ENCODE results near the gene NTSR2. TPM values are rescaled to one million over a fixed set of nuclear protein-coding genes. Genes with fewer than 3 reads are reported as not detected.

NTSR2 gene
- total RNA-seq, 6 experiments from 2014 or later: not detected

DNA sequence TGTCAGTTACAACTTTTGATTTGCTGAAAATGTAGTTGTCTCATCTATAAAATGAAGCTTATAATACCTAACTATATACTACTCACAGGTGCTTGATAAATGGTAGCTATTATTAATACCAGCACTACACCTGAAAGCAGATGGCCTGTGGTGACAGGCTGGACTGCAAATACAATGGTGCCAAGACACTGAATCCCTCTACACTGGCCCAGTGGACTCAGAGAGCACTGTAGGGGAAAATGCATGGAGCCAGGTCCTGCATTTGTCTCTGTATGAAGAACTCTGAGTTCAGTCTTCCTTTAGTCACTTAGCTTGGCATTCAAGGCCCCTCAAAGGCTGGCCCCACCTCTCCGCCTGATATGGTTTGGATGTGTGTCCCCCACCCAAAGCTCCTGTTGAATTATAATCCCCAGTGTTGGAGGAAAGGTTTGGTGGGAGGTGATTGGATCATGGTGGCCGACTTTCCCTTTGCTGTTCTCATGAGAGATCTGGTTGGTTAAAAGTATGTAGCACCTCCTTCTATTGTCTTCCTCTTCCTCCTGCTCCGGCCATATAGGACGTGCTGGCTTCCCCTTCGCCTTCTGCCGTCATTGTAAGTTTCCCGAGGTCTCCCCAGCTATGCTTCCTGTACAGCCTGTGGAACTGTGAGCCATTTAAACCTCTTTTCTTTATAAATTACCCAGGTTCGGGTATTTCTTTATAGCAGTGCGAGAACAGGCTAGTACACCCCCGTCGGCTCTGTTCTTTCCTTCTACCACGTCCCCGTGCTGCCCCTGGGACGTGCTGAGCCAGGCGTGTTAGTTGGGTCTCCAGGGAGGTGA, 11.1 kb upstream of the NTSR2 start:
- Mint-ChIP-seq H3K4me1 (ENCODE audit: low read depth) (peaks cover 16% of the 10 kb centered on the region), H3K36me3 (ENCODE audit: low read depth) (no peaks in the 10 kb centered on the region), H3K9me3 (no peaks in the 10 kb centered on the region), H3K27ac (no peak overlapping the region), H3K4me3 (no peak overlapping the region), H3K27me3 (ENCODE audit: insufficient read depth) (peaks cover 40% of the 10 kb centered on the region)
- no peak for DNase-seq
- TF ChIP-seq, protein P1, sequence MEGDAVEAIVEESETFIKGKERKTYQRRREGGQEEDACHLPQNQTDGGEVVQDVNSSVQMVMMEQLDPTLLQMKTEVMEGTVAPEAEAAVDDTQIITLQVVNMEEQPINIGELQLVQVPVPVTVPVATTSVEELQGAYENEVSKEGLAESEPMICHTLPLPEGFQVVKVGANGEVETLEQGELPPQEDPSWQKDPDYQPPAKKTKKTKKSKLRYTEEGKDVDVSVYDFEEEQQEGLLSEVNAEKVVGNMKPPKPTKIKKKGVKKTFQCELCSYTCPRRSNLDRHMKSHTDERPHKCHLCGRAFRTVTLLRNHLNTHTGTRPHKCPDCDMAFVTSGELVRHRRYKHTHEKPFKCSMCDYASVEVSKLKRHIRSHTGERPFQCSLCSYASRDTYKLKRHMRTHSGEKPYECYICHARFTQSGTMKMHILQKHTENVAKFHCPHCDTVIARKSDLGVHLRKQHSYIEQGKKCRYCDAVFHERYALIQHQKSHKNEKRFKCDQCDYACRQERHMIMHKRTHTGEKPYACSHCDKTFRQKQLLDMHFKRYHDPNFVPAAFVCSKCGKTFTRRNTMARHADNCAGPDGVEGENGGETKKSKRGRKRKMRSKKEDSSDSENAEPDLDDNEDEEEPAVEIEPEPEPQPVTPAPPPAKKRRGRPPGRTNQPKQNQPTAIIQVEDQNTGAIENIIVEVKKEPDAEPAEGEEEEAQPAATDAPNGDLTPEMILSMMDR (IDR thresholded peaks at IDR 0.05): no peak

DNA sequence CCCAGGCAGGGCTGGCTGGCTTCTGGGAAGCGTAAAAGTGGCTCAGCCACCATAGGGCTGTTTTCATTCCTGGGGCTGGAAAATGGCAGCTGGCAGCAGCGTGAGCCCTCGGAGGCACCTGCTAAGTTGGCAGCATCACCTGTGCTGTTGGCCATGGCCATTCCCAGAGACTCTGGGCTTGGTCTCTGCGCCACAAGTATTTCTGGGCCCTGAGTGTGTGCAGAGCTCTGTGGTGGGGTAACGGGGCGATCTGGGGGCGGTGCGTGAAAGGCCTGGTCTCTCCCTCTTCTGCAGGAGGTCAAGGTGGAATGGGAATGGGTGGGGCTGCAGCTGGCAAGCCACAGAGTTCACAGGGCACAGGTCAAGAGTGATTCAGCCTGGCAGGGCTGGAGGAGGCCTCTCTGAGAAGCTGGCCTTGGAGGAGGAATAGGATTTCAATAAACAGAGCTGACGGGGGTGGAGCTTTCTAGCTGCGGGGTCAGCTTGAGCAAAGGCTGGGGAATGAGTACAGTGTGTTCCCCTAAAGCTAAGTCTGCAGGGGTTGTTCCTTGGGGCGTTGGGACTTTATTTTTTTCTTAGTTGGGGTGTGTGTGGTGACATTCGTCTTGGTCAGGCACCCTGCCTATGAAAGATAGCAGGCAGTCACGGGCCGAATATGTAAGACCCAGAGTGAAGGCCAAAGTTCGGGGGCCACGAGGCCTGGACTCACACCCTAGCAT, 10.3 kb upstream of the NTSR2 start:
- Mint-ChIP-seq H3K9me3 (no peaks in the 10 kb centered on the region; the same call in 1 of the 2 replicates), H3K4me3 (no peak overlapping the region), H3K27me3 (ENCODE audit: insufficient read depth) (peaks cover 45% of the 10 kb centered on the region), H3K36me3 (ENCODE audit: low read depth) (no peaks in the 10 kb centered on the region), H3K4me1 (ENCODE audit: low read depth) (peaks cover 20% of the 10 kb centered on the region), H3K27ac (no peak overlapping the region)
- no peak for DNase-seq
- TF ChIP-seq, protein P1 (IDR thresholded peaks at IDR 0.05): no peak

DNA sequence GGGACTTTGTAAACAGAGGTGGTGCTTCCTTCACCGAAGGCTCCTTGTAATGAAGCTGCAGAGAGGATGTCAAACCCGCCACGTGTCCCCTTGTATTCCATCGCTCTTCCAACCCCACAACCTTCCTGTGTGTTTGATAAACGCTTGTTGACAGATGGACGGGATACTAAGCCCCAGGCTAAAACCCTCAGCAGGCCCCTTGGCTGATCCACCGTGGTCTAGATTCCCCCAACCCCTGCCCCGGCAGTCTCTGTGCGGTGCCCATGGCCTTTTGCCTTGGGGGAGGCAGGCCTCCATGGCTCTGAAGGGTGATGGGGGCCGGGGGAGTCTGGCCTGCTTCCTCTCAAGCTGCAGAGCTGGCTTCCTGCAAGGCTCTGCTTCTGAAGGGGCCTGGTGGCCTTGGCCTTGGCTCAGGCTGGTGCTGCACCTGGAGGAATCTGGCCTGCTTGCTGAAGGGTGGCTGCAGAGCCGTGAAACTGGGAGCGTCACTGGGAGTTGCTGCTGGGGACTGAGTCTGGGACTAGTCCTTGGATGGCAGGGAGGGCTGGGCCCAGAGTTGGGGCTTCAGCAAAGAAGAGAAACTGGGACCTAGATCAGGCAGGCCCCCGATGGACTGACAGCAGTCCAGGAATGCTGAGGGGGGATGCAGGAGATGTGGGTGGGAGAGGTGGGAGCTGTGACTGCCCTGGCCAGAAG, 9.6 kb upstream of the NTSR2 start:
- H3K9me3 Mint-ChIP-seq: no peaks in the 10 kb centered on the region; the same call in 1 of the 2 replicates
- no peak for DNase-seq
- peaks cover 20% of the 10 kb centered on the region for H3K4me1 Mint-ChIP-seq (ENCODE audit: low read depth)
- H3K27me3 Mint-ChIP-seq (ENCODE audit: insufficient read depth): peaks cover 43% of the 10 kb centered on the region
- H3K36me3 Mint-ChIP-seq (ENCODE audit: low read depth): no peaks in the 10 kb centered on the region
- TF ChIP-seq, protein P1 (IDR thresholded peaks at IDR 0.05): no peak
- no peak overlapping the region for H3K27ac Mint-ChIP-seq
- H3K4me3 Mint-ChIP-seq: no peak overlapping the region

DNA sequence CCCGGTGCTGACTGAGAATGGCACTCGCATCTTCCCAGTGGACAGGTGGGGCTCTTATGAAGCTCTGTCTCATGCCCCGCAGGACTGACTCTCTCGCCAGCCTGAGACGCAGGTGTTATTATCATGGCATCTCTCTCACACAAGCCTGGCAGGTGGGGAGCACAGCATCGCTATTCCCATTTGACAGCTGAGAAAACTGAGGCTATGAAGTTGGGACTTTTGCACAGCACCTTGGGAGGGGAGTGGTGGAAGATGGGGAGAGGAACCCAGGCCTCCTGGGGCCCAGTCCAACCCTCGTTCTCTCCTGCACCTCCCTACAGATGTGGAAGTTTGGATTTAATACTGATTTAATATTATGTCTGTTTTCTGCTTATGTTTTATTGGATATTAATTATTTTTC, 9.0 kb upstream of the NTSR2 start:
- Mint-ChIP-seq H3K27me3 (ENCODE audit: insufficient read depth) (peaks cover 41% of the 10 kb centered on the region), H3K4me3 (no peak overlapping the region), H3K9me3 (no peaks in the 10 kb centered on the region; the same call in 1 of the 2 replicates), H3K27ac (no peak overlapping the region), H3K36me3 (ENCODE audit: low read depth) (no peaks in the 10 kb centered on the region), H3K4me1 (ENCODE audit: low read depth) (peaks cover 20% of the 10 kb centered on the region)
- TF ChIP-seq, protein P1 (IDR thresholded peaks at IDR 0.05): no peak
- no peak for DNase-seq

DNA sequence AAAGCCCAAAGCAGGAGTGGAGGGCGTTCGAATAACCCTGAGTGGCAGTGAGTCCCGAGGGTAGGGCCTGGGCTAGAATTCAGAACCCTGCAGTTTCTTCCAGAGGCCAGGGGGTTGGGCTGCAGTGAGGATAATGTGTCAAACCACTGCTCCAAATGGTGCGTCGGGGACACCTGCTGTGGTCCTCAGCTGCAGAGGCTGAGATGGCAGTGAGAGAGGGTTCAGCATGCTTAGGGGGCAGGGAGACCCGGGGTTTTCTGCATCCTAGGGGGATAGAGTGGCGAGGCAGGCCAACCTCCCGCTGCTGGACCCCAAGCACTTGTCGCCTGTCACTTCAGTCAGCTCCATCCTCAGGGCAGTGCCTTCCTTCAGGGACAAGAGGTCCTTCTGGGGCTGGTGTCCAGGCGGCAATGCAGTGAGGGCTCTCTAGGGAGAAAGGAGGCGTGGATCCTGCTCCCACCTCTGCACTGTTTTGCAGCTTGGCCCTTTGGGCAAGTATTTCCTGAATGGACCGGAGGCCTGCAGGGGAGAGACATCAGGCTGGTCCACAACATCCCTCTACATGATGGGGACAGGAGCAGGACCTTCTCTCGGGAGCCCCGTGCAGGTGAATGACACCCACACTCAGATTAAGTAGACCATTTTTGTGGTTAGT, 8.4 kb upstream of the NTSR2 start:
- H3K4me1 Mint-ChIP-seq (ENCODE audit: low read depth): peaks cover 20% of the 10 kb centered on the region
- no peak overlapping the region for H3K27ac Mint-ChIP-seq
- peaks cover 40% of the 10 kb centered on the region for H3K27me3 Mint-ChIP-seq (ENCODE audit: insufficient read depth)
- H3K4me3 Mint-ChIP-seq: no peak overlapping the region
- H3K9me3 Mint-ChIP-seq: no peaks in the 10 kb centered on the region; the same call in 1 of the 2 replicates
- no peak for DNase-seq
- TF ChIP-seq, protein P1 (IDR thresholded peaks at IDR 0.05): no peak
- no peaks in the 10 kb centered on the region for H3K36me3 Mint-ChIP-seq (ENCODE audit: low read depth)

All from HFFc6 (cell line).